PC-9 (cell line): ENCODE measurements around the gene LAMA5.

Experiments used
- CTCF ChIP-seq: fragments of 200-600 bp; sonication (generic); conservative IDR thresholded peaks from 2 replicates; pipeline ENCODE4 v1.6.1; 2017; ENCODE audit warnings: mixed run types, antibody characterized with exemption, mild to moderate bottlenecking, moderate library complexity
- EZH2 ChIP-seq: fragments of 200-600 bp; sonication (generic); IDR thresholded peaks from 2 replicates; pipeline ENCODE4 v1.8.0; 2017; ENCODE audit warnings: antibody characterized with exemption, low read depth

- no peak for TF ChIP-seq CTCF
- TF ChIP-seq EZH2 = no peak
Measured at GRCh38 chr20:62285722-62286121, 81.4 kb downstream of the LAMA5 start.
